K562 (cell line): ENCODE results near the gene MYL6B. TPM values are rescaled to one million over a fixed set of nuclear protein-coding genes. Genes with fewer than 3 reads are reported as not detected.

Experiments
- CREB3L1 ChIP-seq: fragments of 450-650 bp; IDR thresholded peaks from 2 replicates; pipeline ENCODE4 v1.6.1; 2014; ENCODE audit warnings: low read depth, mild to moderate bottlenecking, moderate library complexity, borderline replicate concordance
- E2F8 ChIP-seq: fragments of 450-650 bp; IDR thresholded peaks from 2 replicates; pipeline ENCODE4 v1.7.1; 2018; ENCODE audit warnings: mild to moderate bottlenecking, low read depth; ENCODE audit not compliant: partially characterized antibody
- FOSL1 ChIP-seq: fragments of 200-800 bp; sonication (Bioruptor generic); conservative IDR thresholded peaks from 2 replicates; pipeline ENCODE4 v1.6.1; 2016; ENCODE audit warnings: missing genetic modification characterization, missing compliant biosample characterization
- HOMEZ ChIP-seq: fragments of 250-450 bp; sonication (Bioruptor Pico); IDR thresholded peaks from 2 replicates; pipeline ENCODE4 v1.4.0; 2020; ENCODE audit warnings: mild to moderate bottlenecking, moderate library complexity
- MYBL2 ChIP-seq, 2 experiments: fragments of 450-650 bp in 1 of 2; sonication (generic) in 1 of 2; formaldehyde crosslinking in 1 of 2; IDR thresholded peaks; 2 replicates each; pipeline versions ENCODE4 v1.6.1 to v1.8.1; 2017 to 2022; ENCODE audit warnings: borderline replicate concordance in 1 of 2, inconsistent platforms in 1 of 2, low read depth in 1 of 2, mild to moderate bottlenecking in 1 of 2, missing genetic modification reagents in 1 of 2, moderate library complexity in 1 of 2
- PPARD ChIP-seq: fragments of 250-450 bp; sonication (Bioruptor Pico); IDR thresholded peaks from 2 replicates; pipeline ENCODE4 v1.8.0; 2022; ENCODE audit warnings: inconsistent platforms, mild to moderate bottlenecking, moderate library complexity
- RBM15 ChIP-seq: fragments of 200-400 bp; formaldehyde crosslinking; IDR thresholded peaks from 2 replicates; pipeline ENCODE4 v1.6.1; 2018; ENCODE audit warnings: mild to moderate bottlenecking, low read length, moderate library complexity; ENCODE audit not compliant: insufficient read depth
- SRF ChIP-seq, 2 experiments: fragments of 250-450, 450-650 bp in 1 of 2; sonication (Bioruptor Pico) in 1 of 2; sonication (generic) in 1 of 2; formaldehyde crosslinking; IDR thresholded peaks; 2 replicates each; pipeline versions ENCODE4 v1.5.0 to v1.5.1; 2020 to 2022; ENCODE audit warnings: mild to moderate bottlenecking in 1 of 2, missing genetic modification reagents in 1 of 2
- ZBTB1 ChIP-seq: sonication (generic); formaldehyde crosslinking; IDR thresholded peaks from 2 replicates; pipeline ENCODE4 v1.8.1; 2023; ENCODE audit warnings: missing genetic modification reagents, low read depth, mild to moderate bottlenecking, borderline replicate concordance
- ZNF407 ChIP-seq: fragments of 450-650 bp; IDR thresholded peaks from 2 replicates; pipeline ENCODE4 v1.6.1; 2016; ENCODE audit warnings: low read depth
- polyA plus RNA-seq, 8 experiments: library from polyadenylated mRNA; depleted of rRNA in 4 of 8; stranded (reverse) in 5 of 8; unstranded in 3 of 8; fragments of >200 nt; fragmentation: Nextera tagmentation in 2 of 8; fragmentation: Illumina TruSeq in 1 of 8; extraction: Ambion mirVana in 2 of 8; extraction: Trizol in 1 of 8; gene quantifications; 2 replicates each; pipeline versions ENCODE4 v1.2.1 to v1.2.3, GENCODE V29; 2011 to 2014; ENCODE audit warnings: inconsistent platforms in 1 of 8, missing spikeins in 1 of 8
- total RNA-seq, 7 experiments: library from RNA; depleted of rRNA in 6 of 7; stranded (reverse); fragments of >200 nt in 6 of 7; fragmentation: Illumina TruSeq in 2 of 7; extraction: Trizol in 2 of 7; gene quantifications; 2 replicates each; pipeline versions ENCODE4 v1.2.1 to v1.2.3, GENCODE V29; 2011 to 2021; ENCODE audit warnings: low replicate concordance in 1 of 7

The MYL6B gene
- total and polyA plus RNA-seq, 9 of the 15 experiments (the other 6 are each of a cell fraction or from before 2014, with no cell fraction given): 42.8 to 77.3 (median 68.6) TPM

GRCh38 chr12:56104109-56104814, 48.1 kb upstream of the MYL6B start, which contains the start of gene PA2G4 (continued):
- TF ChIP-seq ZNF407 (peak; percentile 68), PPARD (no peak), HOMEZ (CRISPR knock-in tag) (no peak), FOSL1 (tag) (no peak), CREB3L1 (peak; percentile 91), ZBTB1 (CRISPR knock-in tag) (peak; percentile 60; the same call in 1 of the 2 replicates), SRF (CRISPR knock-in tag; IDR thresholded peaks at IDR 0.05) (peak in 1 of 2 experiments; percentile 58; a peak in 1 of 4 replicates), MYBL2 (IDR thresholded peaks at IDR 0.05; ENCODE audit: low read depth) (peak; percentile 12; the same call in 1 of the 2 replicates), MYBL2 (CRISPR knock-in tag; IDR thresholded peaks at IDR 0.05; ENCODE audit: borderline replicate concordance) (no peak), E2F8 (no peak), RBM15 (no peak)
